WTC11 (cell line): ENCODE measurements around the gene RXRA. TPM values are rescaled to one million over a fixed set of nuclear protein-coding genes. Genes with fewer than 3 reads are reported as not detected.
A peak's percentile ranks its signal among the peaks of the same experiment; 100 is the strongest.

Experiments used
- ATAC-seq: fragments of 200-7000 bp; cut with Tn5 transposase; 2 replicates; pipeline ENCODE4 v1.10.0; 2021; ENCODE audit warnings: mild to moderate bottlenecking, moderate library complexity
- CTCF ChIA-PET: fragments of 300-600 bp; sonication (Branson Sonifier 250); formaldehyde crosslinking; loops from one replicate; lab custom pipeline; 2021; ENCODE audit warnings: antibody characterized with exemption; lab: Charles Lee
- POLR2A ChIA-PET: fragments of 350-600 bp; sonication (Branson Sonifier 250); formaldehyde crosslinking; loops from one replicate; lab custom pipeline; 2021; ENCODE audit warnings: antibody characterized with exemption; lab: Charles Lee
- DNase-seq: peaks from one replicate; pipeline ENCODE4 v3.0.0; 2021; ENCODE audit warnings: low spot score
- H3K27ac Mint-ChIP-seq: 2 replicates; pipeline ENCODE4 v1.8.0; 2021; ENCODE audit warnings: mixed read lengths
- H3K27me3 Mint-ChIP-seq: 2 replicates; pipeline ENCODE4 v1.8.0; 2021; ENCODE audit warnings: low read depth, mild to moderate bottlenecking, moderate library complexity, mixed read lengths
- H3K36me3 Mint-ChIP-seq: 2 replicates; pipeline ENCODE4 v1.8.0; 2021; ENCODE audit warnings: mixed read lengths
- H3K4me1 Mint-ChIP-seq: 2 replicates; pipeline ENCODE4 v1.8.0; 2022; ENCODE audit warnings: mixed read lengths
- H3K4me3 Mint-ChIP-seq: 2 replicates; pipeline ENCODE4 v1.8.0; 2021; ENCODE audit warnings: mild to moderate bottlenecking, moderate library complexity, mixed read lengths
- H3K9me3 Mint-ChIP-seq: 2 replicates; pipeline ENCODE4 v1.8.0; 2021; ENCODE audit warnings: mixed read lengths
- AR ChIP-seq: fragments of 250-450 bp; sonication (Bioruptor Pico); IDR thresholded peaks from 2 replicates; pipeline ENCODE4 v1.9.0; 2021; ENCODE audit warnings: mild to moderate bottlenecking
- ATF1 ChIP-seq: sonication (generic); formaldehyde crosslinking; IDR thresholded peaks from 2 replicates; pipeline ENCODE4 v1.8.1; 2023; ENCODE audit warnings: mild to moderate bottlenecking, moderate library complexity, missing genetic modification reagents
- ATF2 ChIP-seq: sonication (generic); formaldehyde crosslinking; IDR thresholded peaks from 2 replicates; pipeline ENCODE4 v1.8.1; 2022; ENCODE audit warnings: low read depth, missing genetic modification reagents, borderline replicate concordance
- CBFB ChIP-seq: sonication (generic); formaldehyde crosslinking; IDR thresholded peaks from 2 replicates; pipeline ENCODE4 v1.8.1; 2022; ENCODE audit warnings: mild to moderate bottlenecking, low read depth, missing genetic modification reagents
- CREB1 ChIP-seq: sonication (generic); formaldehyde crosslinking; IDR thresholded peaks from 2 replicates; pipeline ENCODE4 v1.8.0; 2023; ENCODE audit warnings: mild to moderate bottlenecking, missing genetic modification reagents
- E2F1 ChIP-seq: sonication (generic); formaldehyde crosslinking; IDR thresholded peaks from 2 replicates; pipeline ENCODE4 v1.8.0; 2022; ENCODE audit warnings: mild to moderate bottlenecking, missing genetic modification reagents
- E2F5 ChIP-seq: sonication (generic); formaldehyde crosslinking; IDR thresholded peaks from 2 replicates; pipeline ENCODE4 v1.8.1; 2022; ENCODE audit warnings: mild to moderate bottlenecking, moderate library complexity, missing genetic modification reagents
- FOXJ3 ChIP-seq: sonication (generic); formaldehyde crosslinking; IDR thresholded peaks from 2 replicates; pipeline ENCODE4 v1.9.0; 2021; ENCODE audit warnings: missing genetic modification reagents, mild to moderate bottlenecking, borderline replicate concordance
- FOXK1 ChIP-seq: sonication (generic); formaldehyde crosslinking; IDR thresholded peaks from 2 replicates; pipeline ENCODE4 v1.8.0; 2022; ENCODE audit warnings: mild to moderate bottlenecking, moderate library complexity, missing genetic modification reagents
- IRF1 ChIP-seq: sonication (generic); formaldehyde crosslinking; IDR thresholded peaks from 2 replicates; pipeline ENCODE4 v1.8.0; 2023; ENCODE audit warnings: missing genetic modification reagents
- KAT7 ChIP-seq: sonication (generic); formaldehyde crosslinking; IDR thresholded peaks from 2 replicates; pipeline ENCODE4 v1.8.1; 2023; ENCODE audit warnings: missing genetic modification reagents, mild to moderate bottlenecking, borderline replicate concordance
- NFATC4 ChIP-seq: fragments of 250-450 bp; sonication (Bioruptor Pico); IDR thresholded peaks from 2 replicates; pipeline ENCODE4 v1.9.0; 2021; ENCODE audit warnings: mild to moderate bottlenecking
- NFE2L1 ChIP-seq: sonication (generic); formaldehyde crosslinking; IDR thresholded peaks from 2 replicates; pipeline ENCODE4 v1.8.1; 2023; ENCODE audit warnings: missing genetic modification reagents
- NR1H2 ChIP-seq: sonication (generic); formaldehyde crosslinking; IDR thresholded peaks from 2 replicates; pipeline ENCODE4 v1.9.0; 2021; ENCODE audit warnings: mild to moderate bottlenecking, moderate library complexity, missing genetic modification reagents
- SOX15 ChIP-seq: fragments of 250-450 bp; sonication (Bioruptor Pico); IDR thresholded peaks from 2 replicates; pipeline ENCODE4 v1.9.0; 2021; ENCODE audit warnings: mild to moderate bottlenecking
- SP1 ChIP-seq: sonication (generic); formaldehyde crosslinking; conservative IDR thresholded peaks from 2 replicates; pipeline ENCODE4 v1.8.1; 2022; ENCODE audit warnings: missing genetic modification reagents
- ZMAT4 ChIP-seq: fragments of 250-450 bp; sonication (Bioruptor Pico); IDR thresholded peaks from 2 replicates; pipeline ENCODE4 v1.9.0; 2021; ENCODE audit warnings: mild to moderate bottlenecking
- total RNA-seq: library from RNA; stranded (reverse); gene quantifications from 3 replicates; pipeline ENCODE4 v1.2.3, GENCODE V29; 2021

The RXRA gene
- total RNA-seq, 1 experiment from 2014 or later, result 27.5 TPM

- TF ChIP-seq NR1H2 (CRISPR knock-in tag), result no peak
- TF ChIP-seq CREB1 (CRISPR knock-in tag), result no peak
- TF ChIP-seq ATF2 (CRISPR knock-in tag), result no peak
- no peak for TF ChIP-seq IRF1 (CRISPR knock-in tag)
- TF ChIP-seq CBFB (CRISPR knock-in tag), result no peak
- no peak for TF ChIP-seq AR (CRISPR knock-in tag)
- TF ChIP-seq KAT7 (CRISPR knock-in tag), result no peak
- TF ChIP-seq FOXJ3, result no peak
- TF ChIP-seq SP1 (CRISPR knock-in tag), result no peak
- no peak for TF ChIP-seq ZMAT4 (CRISPR knock-in tag)
Measured at GRCh38 chr9:134366223-134367031, 40.2 kb downstream of the RXRA start (continued).

- Mint-ChIP-seq H3K36me3 (no peaks in the 10 kb centered on the region), H3K27ac (peak overlapping the region; percentile 68; the same call in 1 of the 2 replicates), H3K27me3 (no peaks in the 10 kb centered on the region)
- TF ChIP-seq ATF1 (CRISPR knock-in tag), result no peak
- TF ChIP-seq, all 79 proteins: peak for 0
- POLR2A ChIA-PET, result no interaction called here
- CTCF ChIA-PET, result interaction anchor here (0.9 kb wide), 1 partner anchor 76 kb away, joined by 3 read pairs; no protein-coding TSS in a partner anchor
- ATAC-seq (no peak), DNase-seq (no peak)
- Mint-ChIP-seq H3K4me1 (peaks cover 3% of the 10 kb centered on the region), H3K9me3 (no peaks in the 10 kb centered on the region), H3K4me3 (no peak overlapping the region)
Measured at GRCh38 chr9:134367061-134367460, 40.8 kb downstream of the RXRA start.

- ChIA-PET POLR2A (no interaction called here), CTCF (interaction anchor here (0.9 kb wide), 1 partner anchor 75 kb away, joined by 3 read pairs; no protein-coding TSS in a partner anchor)
- H3K4me3 Mint-ChIP-seq, result no peak overlapping the region
- no peaks in the 10 kb centered on the region for H3K36me3 Mint-ChIP-seq
- no peaks in the 10 kb centered on the region for H3K9me3 Mint-ChIP-seq
- no peaks in the 10 kb centered on the region for H3K27me3 Mint-ChIP-seq
- peaks cover 3% of the 10 kb centered on the region for H3K4me1 Mint-ChIP-seq
- ATAC-seq, result no peak
- 0 out of 2 replicates have a peak overlapping the region, but pooled peaks have one; percentile 69 for H3K27ac Mint-ChIP-seq
- TF ChIP-seq IRF1 (CRISPR knock-in tag), result no peak
- no peak for TF ChIP-seq NFE2L1 (CRISPR knock-in tag)
- TF ChIP-seq SOX15 (CRISPR knock-in tag), result no peak
- TF ChIP-seq E2F1 (CRISPR knock-in tag), result no peak
- TF ChIP-seq E2F5, result no peak
- TF ChIP-seq FOXK1 (CRISPR knock-in tag), result no peak
- TF ChIP-seq NFATC4 (CRISPR knock-in tag), result no peak
- no peak for DNase-seq
Measured at GRCh38 chr9:134367791-134368490, 41.7 kb downstream of the RXRA start.
